ENCODE measurements around the gene CNKSR1.

CNKSR1 gene

GRCh38 chr1:26160527-26161414, 16.5 kb upstream of the CNKSR1 start:
- DNase-seq (ENCODE audit: low spot score): no peak

- peak; percentile 49 for DNase-seq (ENCODE audit: low spot score)
Measured at GRCh38 chr1:26161415-26162219, 15.7 kb upstream of the CNKSR1 start.

- DNase-seq (ENCODE audit: low spot score): no peak
Measured at GRCh38 chr1:26162220-26162709, 15.0 kb upstream of the CNKSR1 start.

GRCh38 chr1:26163684-26164035, 13.6 kb upstream of the CNKSR1 start:
- no peak for DNase-seq (ENCODE audit: low spot score)

GRCh38 chr1:26164036-26164860, 13.0 kb upstream of the CNKSR1 start:
- peak; percentile 36 for DNase-seq (ENCODE audit: low spot score)

- DNase-seq (ENCODE audit: low spot score): no peak
Measured at GRCh38 chr1:26164861-26165842, 12.1 kb upstream of the CNKSR1 start.

- DNase-seq (ENCODE audit: low spot score): no peak
Measured at GRCh38 chr1:26166719-26167281, 10.5 kb upstream of the CNKSR1 start.

GRCh38 chr1:26168410-26169197, 8.7 kb upstream of the CNKSR1 start, which contains the start of gene C1orf232:
Gene C1orf232, minus strand, starts transcription at chr1:26168963. Its CDS starts 464 bp downstream, at chr1:26168499.
- DNase-seq (ENCODE audit: low spot score): peak; percentile 36

GRCh38 chr1:26169198-26169554, 8.1 kb upstream of the CNKSR1 start:
- DNase-seq (ENCODE audit: low spot score): no peak

GRCh38 chr1:26169669-26170471, 7.4 kb upstream of the CNKSR1 start, which contains the start of gene ZNF593:
Gene ZNF593, plus strand, starts transcription at chr1:26169908. Its CDS starts 76 bp downstream, at chr1:26169984.
- peak; percentile 92 for DNase-seq (ENCODE audit: low spot score)

- peak; percentile 14 for DNase-seq (ENCODE audit: low spot score)
Measured at GRCh38 chr1:26170472-26170821, 6.8 kb upstream of the CNKSR1 start.

GRCh38 chr1:26171084-26172072, 5.9 kb upstream of the CNKSR1 start, which contains the start of gene ZNF593OS:
Gene ZNF593OS, minus strand, starts transcription at chr1:26171832. Its CDS starts 171 bp downstream, at chr1:26171661.
- no peak for DNase-seq (ENCODE audit: low spot score)

- DNase-seq (ENCODE audit: low spot score): no peak
Measured at GRCh38 chr1:26175346-26175745, 1.9 kb upstream of the CNKSR1 start.

- DNase-seq (ENCODE audit: low spot score): no peak
Measured at GRCh38 chr1:26180010-26180506, 2.8 kb downstream of the CNKSR1 start.

- peak; percentile 90 for DNase-seq (ENCODE audit: low spot score)
Measured at GRCh38 chr1:26181586-26182382, 4.5 kb downstream of the CNKSR1 start.

- no peak for DNase-seq (ENCODE audit: low spot score)
Measured at GRCh38 chr1:26182383-26182696, 5.0 kb downstream of the CNKSR1 start.
